Right atrium auricular region (tissue), 2 donors: Measurements from ENCODE around the gene DNAJA3. TPM values are rescaled to one million over a fixed set of nuclear protein-coding genes. Genes with fewer than 3 reads are reported as not detected.

Source experiments
- DNase-seq: peaks from one replicate; pipeline ENCODE4 v3.0.0-alpha.2; 2019; ENCODE audit warnings: low spot score
- H3K27ac ChIP-seq, 2 donors: fragments of 200-600 bp; sonication (generic); 1 replicate in 1 of 2; 2 replicates in 1 of 2; pipeline ENCODE4 v1.5.1; 2016 to 2019
- H3K27me3 ChIP-seq, 2 donors: fragments of 200-600 bp; sonication (generic); one replicate each; pipeline versions ENCODE4 v1.5.1 to v1.6.0; 2017 to 2019
- H3K36me3 ChIP-seq: fragments of 200-600 bp; sonication (generic); one replicate; pipeline ENCODE4 v1.5.1; 2016
- H3K4me1 ChIP-seq, 2 donors: fragments of 200-600 bp; sonication (generic); one replicate each; pipeline versions ENCODE4 v1.5.1 to v1.6.0; 2017 to 2019
- H3K4me3 ChIP-seq, 2 donors: fragments of 200-600 bp; sonication (generic); 1 replicate in 1 of 2; 2 replicates in 1 of 2; pipeline ENCODE4 v1.5.1; 2017 to 2019; ENCODE audit warnings: mild to moderate bottlenecking in 1 of 2, moderate library complexity in 1 of 2
- H3K9me3 ChIP-seq, 2 donors: fragments of 200-600 bp; sonication (generic); one replicate each; pipeline ENCODE4 v1.5.1; 2019
- total RNA-seq, 2 donors: library from RNA; depleted of rRNA; stranded (reverse); fragments of >200 nt; gene quantifications; one replicate each; pipeline ENCODE4 v1.1.0, GENCODE V29; 2016
- TF ChIP-seq, protein P1 (sequence below), 2 donors: fragments of 200-600 bp; sonication (generic); IDR thresholded peaks; one replicate each; pipeline ENCODE4 v1.5.1; 2019; ENCODE audit warnings: antibody characterized with exemption in 2 of 2

DNAJA3 gene
- total RNA-seq, 2 donors from 2014 or later = 47.6 to 50.5 TPM

DNA sequence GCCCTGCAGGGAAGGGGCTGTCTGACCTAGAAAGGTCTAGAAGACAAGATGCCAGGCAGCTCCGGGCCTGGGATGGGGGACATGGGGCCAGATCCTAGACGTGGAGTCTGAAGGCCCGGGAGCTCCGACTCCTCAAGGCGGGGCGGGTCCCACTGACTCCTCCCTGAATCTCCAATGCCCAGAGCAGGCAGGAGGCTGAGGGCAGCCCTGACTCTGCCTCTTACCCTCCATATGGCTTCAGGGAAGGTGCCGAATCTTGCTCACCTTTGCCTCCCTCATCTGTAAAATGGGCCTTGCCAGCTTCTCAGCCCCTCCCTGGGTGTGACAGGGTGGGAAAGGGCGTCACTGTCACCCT, 39.2 kb upstream of the DNAJA3 start:
- Histone ChIP-seq H3K9me3 (no peaks in the 10 kb centered on the region), H3K27ac (peak overlapping the region; percentile 25 to 46), H3K4me3 (no peak overlapping the region), H3K4me1 (peaks cover 0 to 49% of the 10 kb centered on the region in 2 donors), H3K36me3 (peaks cover 16% of the 10 kb centered on the region), H3K27me3 (no peaks in the 10 kb centered on the region)
- no peak for DNase-seq
- TF ChIP-seq, protein P1, sequence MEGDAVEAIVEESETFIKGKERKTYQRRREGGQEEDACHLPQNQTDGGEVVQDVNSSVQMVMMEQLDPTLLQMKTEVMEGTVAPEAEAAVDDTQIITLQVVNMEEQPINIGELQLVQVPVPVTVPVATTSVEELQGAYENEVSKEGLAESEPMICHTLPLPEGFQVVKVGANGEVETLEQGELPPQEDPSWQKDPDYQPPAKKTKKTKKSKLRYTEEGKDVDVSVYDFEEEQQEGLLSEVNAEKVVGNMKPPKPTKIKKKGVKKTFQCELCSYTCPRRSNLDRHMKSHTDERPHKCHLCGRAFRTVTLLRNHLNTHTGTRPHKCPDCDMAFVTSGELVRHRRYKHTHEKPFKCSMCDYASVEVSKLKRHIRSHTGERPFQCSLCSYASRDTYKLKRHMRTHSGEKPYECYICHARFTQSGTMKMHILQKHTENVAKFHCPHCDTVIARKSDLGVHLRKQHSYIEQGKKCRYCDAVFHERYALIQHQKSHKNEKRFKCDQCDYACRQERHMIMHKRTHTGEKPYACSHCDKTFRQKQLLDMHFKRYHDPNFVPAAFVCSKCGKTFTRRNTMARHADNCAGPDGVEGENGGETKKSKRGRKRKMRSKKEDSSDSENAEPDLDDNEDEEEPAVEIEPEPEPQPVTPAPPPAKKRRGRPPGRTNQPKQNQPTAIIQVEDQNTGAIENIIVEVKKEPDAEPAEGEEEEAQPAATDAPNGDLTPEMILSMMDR (IDR thresholded peaks at IDR 0.05) = no peak

DNA sequence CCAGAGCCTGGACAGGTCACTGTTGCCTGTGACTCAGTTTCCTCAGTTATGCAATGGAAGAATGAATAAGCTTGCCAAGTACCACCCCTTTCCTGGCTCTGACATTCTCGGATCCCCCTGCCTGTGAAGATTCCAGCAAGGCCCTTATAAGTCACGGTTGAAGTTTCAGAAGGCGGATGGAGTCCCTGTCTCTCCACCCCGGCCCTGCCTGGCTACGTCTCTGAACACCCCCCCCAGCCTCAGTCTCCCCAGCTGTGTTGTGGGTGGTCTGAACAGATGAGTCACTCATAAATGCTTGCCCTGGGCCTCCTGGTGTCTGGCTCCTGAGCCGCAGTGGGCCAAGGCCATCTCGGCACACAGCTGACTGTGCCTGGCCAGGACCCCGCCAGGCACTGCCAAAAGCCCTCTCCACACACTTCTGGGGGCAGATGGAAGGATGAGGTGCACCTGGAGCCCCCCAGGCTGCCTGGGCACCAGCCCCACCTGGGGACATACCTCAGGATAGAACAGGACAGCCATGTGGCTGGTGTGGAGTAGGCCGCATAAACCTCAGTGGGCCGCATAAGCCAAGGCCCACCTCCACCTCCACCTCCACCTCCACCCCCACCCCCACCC, 38.6 kb upstream of the DNAJA3 start:
- H3K36me3 ChIP-seq = peaks cover 10% of the 10 kb centered on the region
- DNase-seq = no peak
- peak overlapping the region; percentile 46 to 59 for H3K27ac ChIP-seq
- H3K4me1 ChIP-seq = peaks cover 0 to 49% of the 10 kb centered on the region in 2 donors
- H3K27me3 ChIP-seq = no peaks in the 10 kb centered on the region
- TF ChIP-seq, protein P1 (IDR thresholded peaks at IDR 0.05) = no peak
- no peaks in the 10 kb centered on the region for H3K9me3 ChIP-seq
- no peak overlapping the region for H3K4me3 ChIP-seq

DNA sequence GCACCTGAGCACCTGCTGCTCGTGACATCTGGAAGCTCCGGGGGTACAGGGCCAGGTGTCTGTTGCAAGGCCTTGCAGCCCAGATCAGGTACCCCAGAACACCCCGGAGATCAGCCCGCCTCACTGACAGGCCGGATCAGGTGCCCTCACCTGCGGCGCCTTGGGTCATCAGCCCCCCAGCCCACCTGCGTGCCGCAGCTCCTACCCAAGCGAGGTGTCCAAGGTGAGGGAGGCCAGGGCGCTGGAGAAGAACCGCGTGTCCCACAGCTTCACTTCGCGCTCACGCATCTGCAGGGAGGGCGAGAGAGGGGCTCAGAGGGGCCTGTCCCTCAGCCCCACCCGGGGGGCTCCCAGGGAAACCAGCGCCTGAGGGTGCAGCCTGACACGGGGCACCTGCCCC, 37.9 kb upstream of the DNAJA3 start:
- DNase-seq = no peak
- TF ChIP-seq, protein P1 (IDR thresholded peaks at IDR 0.05) = no peak
- Histone ChIP-seq H3K4me3 (no peak overlapping the region), H3K27ac (peak overlapping the region; percentile 46 to 59), H3K27me3 (no peaks in the 10 kb centered on the region), H3K36me3 (peaks cover 3% of the 10 kb centered on the region), H3K4me1 (peaks cover 0 to 55% of the 10 kb centered on the region in 2 donors), H3K9me3 (no peaks in the 10 kb centered on the region)

DNA sequence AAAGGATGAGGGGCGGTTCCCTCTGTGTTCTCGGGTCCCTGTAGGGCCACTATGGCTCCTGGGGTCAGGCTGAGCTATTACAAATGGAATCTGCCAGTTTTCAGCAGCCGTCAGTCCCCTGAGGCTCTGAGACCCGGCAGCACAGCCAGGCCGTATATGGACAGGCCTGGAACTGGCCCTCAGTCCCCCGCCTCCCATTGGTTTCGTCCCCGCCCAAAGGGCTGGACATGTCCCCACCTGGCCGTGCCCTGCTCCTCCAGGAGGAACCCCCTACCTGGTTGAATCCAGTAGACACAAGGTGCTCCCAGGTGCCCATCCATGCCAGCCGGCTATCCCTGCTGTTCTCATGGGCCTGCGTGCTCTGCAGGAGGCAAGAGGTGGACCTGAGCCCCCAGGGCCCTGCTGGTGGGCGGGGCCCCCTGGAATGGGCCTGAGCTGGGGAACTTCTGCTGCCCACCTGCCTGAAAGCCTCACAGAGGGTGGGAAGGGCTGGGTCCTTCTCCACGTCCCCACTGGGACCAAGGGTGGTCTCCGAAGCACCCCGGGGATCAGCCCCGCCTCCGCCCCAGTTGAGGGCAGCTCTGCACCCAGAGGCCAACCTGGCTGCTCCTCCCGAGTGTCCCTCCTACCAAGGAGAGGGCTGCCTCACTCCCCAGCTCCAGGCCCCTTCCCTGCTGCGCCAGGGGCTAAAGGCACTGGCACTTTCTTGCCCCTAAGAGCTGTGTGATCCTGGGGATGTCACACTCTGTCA, 37.2 kb upstream of the DNAJA3 start:
- peaks cover 0 to 59% of the 10 kb centered on the region in 2 donors for H3K4me1 ChIP-seq

DNA sequence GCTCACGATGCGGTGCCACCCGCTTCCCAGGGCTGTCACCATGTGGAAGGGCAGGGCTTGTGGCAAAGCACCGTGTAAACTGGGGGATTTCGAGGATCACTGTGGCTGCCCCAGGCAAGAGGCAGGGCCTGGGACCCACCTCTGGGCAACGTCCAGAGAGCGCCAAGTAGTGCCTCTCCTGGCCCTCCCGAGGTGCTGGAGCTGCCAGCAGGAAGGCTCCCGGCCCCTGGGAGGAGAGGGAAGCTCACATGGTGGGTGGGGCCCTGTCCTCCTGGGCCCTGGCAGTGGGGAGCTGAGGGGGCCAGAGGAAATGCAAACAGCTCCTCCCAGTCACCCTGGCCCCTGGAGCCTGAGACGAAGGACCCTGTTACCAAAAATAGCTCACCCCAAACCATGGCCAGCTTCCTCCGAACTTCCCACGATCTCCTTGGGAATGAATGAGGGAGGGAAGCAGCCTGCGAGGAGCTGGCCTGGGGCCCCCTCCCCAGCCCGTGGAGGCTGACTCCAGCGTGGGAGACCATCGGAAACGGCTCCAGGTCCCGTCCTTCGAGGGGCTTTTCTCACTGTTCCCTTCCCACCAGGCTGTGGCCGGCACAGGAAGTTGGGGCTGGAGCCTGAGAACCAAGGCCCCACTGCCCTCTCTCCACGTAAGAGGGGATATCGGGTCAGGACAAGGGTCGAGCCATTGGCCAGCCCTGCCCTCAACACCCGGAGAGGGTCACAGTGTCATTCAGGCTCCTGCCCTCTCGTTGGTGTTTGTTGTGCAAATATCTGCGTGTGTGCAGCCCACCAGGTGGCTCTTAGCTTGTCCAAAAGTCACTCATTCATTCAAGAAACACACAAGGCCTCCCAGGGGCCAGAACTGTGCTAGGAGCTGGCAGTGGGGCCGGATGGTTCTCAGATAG, 36.4 kb upstream of the DNAJA3 start:
- Histone ChIP-seq H3K27me3 (no peaks in the 10 kb centered on the region), H3K9me3 (no peaks in the 10 kb centered on the region), H3K36me3 (no peaks in the 10 kb centered on the region), H3K4me1 (peaks cover 0 to 53% of the 10 kb centered on the region in 2 donors), H3K27ac (peak overlapping the region; percentile 59 to 72), H3K4me3 (no peak overlapping the region)
- TF ChIP-seq, protein P1 (IDR thresholded peaks at IDR 0.05) = no peak
- no peak for DNase-seq

More for the DNA sequence above, 37.2 kb upstream of the DNAJA3 start:
- TF ChIP-seq, protein P1 (IDR thresholded peaks at IDR 0.05) = no peak
- Histone ChIP-seq H3K36me3 (no peaks in the 10 kb centered on the region), H3K4me3 (no peak overlapping the region), H3K27me3 (no peaks in the 10 kb centered on the region), H3K27ac (peak overlapping the region; percentile 59 to 72), H3K9me3 (no peaks in the 10 kb centered on the region)
- DNase-seq = no peak
